D341Med (cell line): ENCODE results near the gene OBP2A.
A peak's percentile ranks its signal among the peaks of the same experiment; 100 is the strongest.
"Not testable (repeated sequence)": the region's sequence is repeated elsewhere in the genome, so short reads cannot be mapped to it uniquely, and the experiment has no call there.

ENCODE experiments used
- DNase-seq: peaks from one replicate; pipeline ENCODE4 v3.0.0; 2012; ENCODE audit warnings: low spot score

The OBP2A gene

DNA sequence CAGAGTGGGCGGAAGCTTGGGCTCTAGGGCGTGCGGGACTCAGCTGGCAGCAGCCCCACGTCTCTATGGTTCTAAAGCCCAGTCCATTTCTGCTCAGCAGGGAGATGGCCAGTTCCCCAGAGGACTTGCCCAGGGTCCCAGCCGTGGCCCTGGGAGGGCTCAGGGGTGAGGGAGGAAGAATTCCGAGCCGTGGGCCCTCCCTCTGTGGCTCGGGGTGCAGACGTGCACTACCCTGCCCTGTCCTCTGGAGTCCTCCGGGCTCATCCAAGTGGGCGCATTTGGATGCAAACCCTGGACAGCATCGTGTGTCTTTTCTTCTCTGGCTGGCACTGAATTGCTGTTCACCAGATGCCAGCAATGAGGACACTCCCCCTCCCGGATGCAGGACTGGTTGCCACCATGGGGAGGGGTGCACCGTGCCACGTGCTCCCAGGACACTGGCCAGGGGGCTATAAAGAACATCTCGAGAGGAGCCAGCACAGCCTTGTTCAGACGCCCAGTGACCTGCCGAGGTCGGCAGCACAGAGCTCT, at the start of gene OBP2A:
TSS of gene OBP2A (plus strand) at position 481 of the 531 bp plus-strand sequence. CDS start 55 bp downstream, outside the sequence.
- DNase-seq, result not testable (repeated sequence)

DNA sequence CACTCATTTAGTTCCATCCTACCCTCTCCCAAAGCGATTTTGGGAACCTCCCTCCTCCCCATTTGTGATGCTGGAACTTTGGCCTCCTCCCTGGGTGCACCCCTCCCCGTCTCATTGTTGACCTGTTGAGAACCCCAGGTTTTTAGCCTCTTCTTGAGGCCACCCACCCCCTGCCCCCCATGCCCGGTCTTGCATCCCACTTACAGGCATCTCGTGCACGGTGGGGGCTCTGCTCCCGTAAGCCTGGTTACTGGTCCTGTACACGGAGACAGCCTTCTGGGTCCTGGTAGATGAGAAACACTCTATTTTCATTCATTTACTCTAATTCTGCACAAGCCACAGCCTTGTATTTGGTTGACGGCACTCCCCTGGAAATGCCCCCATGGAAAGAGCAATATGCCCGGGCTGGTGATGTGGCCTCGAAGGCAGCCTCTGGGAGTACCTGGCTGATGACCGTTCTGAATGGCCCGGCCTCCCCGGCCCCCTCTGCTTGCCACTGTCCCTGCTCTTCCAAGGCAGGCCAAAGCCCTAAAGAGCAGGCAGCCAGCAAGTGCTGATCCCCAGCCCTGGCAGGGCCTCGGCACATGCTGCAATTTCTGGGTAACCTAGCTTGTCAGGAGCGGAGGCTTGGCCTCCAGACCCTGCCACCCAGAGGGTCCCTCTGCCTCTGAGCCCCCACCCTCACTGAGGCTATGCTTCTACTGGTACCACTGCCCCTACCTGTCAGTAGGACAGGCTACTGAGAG, 47.4 kb upstream of the OBP2A start:
- DNase-seq, result no peak

DNA sequence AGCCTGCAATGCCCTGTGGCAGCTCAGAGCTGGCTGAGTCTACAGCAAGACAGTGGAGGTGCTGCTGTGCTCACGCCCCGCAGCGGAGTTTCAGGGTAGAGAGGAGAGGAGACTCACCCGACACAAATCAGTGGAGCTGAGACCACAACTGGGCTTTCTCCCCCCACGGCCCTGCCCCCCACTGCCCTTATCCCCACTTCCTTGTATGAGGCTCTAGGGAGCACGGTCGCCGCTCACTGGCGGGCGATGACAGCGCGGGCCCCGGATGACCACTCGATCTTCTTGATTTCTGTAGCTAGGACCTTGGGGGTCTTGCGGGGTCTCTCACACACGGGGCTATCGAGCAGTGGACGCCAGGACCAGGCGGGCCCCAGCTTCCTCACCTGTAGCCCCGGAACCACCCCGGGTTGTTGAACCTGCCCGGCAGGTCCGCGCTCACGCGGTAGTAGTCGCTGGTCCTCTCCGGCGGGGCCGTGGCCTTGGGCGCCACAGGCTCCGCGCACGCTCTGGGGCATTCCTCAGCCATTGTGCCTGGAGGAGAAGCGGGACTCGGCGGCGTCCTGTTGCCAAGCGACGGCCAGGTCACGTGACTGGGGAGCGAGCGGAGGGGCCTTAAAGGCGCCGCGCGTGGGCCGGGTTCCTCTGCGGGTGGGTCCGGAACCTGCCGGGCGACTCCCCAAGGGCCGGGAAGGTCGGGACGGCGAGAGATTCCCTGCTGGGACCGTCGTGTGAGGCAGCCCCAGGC, 46.4 kb upstream of the OBP2A start:
- DNase-seq, result peak; percentile 93

DNA sequence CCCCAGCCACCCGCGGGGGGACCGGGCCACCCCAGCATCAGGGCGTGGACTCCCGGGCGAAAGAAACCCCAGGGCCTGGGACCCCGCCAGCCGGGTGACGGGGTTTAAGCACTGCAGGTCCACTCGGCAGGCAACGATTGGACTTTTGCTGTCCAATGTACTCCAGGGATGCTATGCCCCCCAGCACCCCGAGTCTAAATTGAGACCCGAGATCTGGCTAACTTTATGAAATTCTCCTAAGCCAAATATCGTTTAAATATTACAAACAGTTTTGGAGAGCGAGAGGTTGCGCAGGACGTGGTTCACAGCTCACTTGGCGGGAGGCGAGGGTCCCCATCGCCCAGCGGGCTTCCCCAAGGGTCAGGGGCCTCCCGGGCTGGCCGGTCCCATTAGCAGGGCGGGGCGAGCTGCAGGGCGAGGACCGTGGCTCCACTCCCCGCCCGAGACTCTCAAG, 45.8 kb upstream of the OBP2A start:
- DNase-seq, result no peak

DNA sequence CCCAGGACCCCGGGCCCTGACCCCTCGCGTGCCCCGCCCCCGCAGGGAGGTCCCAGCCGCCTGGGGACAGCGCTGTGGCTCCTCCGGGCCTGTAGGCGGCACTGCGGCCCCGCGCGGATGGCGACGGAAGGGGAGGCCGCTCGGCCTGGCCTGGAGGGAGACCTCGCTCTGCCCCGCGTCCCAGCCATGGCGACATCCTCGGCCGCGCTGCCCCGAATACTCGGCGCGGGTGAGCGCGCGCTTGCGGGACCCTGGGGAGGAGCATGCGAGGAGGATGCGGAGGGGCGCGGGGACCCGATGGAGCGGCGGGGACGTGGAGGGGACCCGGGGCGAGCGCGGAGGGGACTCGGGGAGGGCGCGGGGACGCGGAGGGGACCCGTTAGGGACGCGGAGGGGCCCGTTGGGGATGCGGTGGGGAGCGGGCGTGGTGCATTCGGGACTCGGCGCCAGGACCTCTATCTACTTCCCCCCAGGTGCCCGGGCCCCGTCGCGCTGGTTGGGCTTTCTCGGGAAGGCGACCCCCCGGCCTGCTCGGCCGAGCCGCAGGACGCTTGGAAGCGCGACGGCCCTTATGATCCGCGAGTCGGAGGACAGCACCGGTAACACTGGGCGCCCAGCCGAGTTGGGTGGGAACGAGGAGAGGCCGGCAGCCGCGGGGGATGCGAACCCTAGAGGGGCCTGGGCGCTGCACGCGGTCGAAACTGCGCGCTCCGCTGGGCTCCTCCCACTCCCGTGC, 45.2 kb upstream of the OBP2A start, which contains the start of gene MRPS2:
TSS of gene MRPS2 (plus strand) at position 158 of the 736 bp plus-strand sequence. CDS start at position 187, 29 bp downstream.
- peak; percentile 94 for DNase-seq

GRCh38 chr9:135501261-135502167, 44.4 kb upstream of the OBP2A start:
- peak; percentile 80 for DNase-seq

GRCh38 chr9:135502168-135502872, 43.6 kb upstream of the OBP2A start:
- no peak for DNase-seq

DNA sequence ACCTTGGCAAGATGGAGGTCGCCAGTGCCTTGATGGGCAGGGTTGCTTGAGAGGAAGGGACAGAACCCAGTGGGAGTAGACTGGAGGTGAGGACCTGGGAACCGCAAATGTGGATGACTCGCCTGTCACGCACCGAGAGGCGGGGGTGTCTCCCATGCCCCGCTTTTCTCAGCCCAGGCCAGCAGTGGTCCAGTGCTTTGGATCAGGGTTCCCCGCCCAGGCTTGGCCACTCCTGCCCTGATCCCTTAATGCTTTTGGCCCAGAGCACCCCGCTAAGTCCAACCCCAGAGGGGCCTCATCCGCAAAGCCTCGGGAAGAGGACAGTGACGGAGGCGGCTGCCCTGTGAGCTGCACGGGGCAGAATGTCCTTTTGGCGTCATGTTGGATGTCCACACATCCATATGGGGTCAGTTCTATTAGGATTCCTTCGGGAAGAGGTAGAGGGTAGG, 43.0 kb upstream of the OBP2A start:
- DNase-seq, result no peak

DNA sequence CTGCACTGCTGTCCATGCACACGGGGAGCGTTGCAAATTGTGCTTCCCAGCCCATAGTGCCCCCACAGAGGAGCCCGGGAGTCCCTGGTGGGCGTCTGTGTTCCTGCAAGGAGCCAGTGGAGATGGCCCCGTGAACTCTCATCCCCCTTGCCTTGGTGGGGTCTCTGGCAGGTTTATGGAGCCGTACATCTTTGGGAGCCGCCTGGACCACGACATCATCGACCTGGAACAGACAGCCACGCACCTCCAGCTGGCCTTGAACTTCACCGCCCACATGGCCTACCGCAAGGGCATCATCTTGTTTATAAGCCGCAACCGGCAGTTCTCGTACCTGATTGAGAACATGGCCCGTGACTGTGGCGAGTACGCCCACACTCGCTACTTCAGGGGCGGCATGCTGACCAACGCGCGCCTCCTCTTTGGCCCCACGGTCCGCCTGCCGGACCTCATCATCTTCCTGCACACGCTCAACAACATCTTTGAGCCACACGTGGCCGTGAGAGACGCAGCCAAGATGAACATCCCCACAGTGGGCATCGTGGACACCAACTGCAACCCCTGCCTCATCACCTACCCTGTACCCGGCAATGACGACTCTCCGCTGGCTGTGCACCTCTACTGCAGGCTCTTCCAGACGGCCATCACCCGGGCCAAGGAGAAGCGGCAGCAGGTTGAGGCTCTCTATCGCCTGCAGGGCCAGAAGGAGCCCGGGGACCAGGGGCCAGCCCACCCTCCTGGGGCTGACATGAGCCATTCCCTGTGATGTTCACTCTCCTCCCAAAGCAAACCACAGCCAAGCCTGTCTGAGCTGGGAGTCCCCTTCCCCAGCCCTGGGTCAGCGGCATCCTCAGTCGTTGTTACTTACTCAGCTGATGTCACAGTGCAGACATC, 42.3 kb upstream of the OBP2A start:
- no peak for DNase-seq

- DNase-seq, result peak; percentile 80
Measured at GRCh38 chr9:135504262-135505243, 41.4 kb upstream of the OBP2A start.

DNA sequence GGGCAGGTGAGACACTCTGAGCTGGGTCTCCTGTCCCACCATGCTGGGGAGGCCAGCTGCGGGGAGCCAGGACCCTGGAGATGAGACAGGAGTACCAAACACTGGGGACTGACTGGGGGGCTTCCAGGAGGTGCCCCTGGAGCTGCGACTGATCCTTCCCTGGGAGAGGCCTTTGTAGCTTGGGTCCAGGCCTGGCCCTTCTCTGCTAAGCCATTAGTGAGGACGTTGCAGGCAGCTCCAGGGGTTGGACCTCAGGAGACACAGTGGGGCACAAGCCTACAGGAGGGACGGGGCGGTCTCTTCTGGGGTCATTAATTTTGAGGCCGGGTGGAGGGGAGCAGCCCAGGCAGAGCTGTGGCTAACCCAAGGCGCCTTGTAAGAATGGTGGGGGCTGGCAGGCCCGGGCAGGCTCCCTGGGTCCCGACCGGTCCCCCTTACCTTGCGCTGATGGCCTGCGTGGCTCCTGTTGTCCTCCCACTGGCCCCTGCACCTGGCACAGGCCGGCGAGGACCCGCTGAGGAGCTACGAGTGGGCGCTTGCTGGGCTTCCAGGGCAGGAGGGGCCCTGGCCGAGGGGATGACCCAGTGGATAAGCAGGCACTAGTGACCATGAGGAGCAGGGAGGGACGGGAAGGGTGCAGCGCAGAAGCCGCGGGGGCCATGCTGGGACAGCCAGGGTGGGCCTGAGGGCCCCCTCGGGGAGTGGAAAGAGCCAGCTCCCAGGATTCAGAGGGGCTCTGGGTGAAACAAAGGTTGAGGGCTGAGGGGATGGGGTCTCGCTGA, 40.3 kb upstream of the OBP2A start:
- no peak for DNase-seq

DNA sequence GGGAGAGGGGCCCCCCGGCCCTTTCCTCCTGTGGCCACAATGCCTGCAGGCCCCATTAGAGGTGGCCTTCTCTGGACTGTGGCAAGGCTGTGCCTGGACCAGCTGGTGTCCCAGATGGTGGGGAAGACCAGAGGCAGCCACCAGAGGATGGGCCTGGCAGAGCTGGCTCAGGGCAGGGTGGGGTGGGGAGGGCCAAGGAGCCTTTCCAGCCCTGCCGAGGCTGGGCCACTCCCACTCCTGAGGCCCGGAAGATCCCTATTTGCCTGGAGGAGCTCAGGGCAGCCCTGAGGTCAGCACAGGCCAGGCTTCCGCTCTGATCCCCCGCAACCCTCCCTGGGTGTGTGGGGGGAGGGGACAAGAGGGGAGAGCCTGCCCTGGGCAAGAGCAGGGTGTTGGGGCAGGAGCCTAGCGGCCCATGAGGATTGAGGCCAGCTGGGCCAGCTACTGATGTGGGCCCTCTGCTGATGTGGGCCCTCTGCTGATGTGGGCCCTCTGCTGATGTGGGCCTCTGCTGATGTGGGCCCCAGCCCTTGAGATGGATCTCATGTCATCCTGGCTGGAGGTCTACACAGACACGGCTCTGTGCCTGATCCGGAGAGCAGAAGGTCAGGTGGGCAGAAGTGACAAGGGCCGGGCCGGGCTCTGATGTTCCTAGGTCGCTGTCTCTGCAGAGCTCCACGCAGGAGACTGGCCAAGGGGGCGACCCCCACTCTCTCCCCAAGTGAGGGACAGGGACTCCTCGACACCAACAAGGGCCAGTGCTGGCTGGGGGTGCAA, 39.4 kb upstream of the OBP2A start:
- no peak for DNase-seq

GRCh38 chr9:135507104-135508035, 38.6 kb upstream of the OBP2A start:
- no peak for DNase-seq

DNA sequence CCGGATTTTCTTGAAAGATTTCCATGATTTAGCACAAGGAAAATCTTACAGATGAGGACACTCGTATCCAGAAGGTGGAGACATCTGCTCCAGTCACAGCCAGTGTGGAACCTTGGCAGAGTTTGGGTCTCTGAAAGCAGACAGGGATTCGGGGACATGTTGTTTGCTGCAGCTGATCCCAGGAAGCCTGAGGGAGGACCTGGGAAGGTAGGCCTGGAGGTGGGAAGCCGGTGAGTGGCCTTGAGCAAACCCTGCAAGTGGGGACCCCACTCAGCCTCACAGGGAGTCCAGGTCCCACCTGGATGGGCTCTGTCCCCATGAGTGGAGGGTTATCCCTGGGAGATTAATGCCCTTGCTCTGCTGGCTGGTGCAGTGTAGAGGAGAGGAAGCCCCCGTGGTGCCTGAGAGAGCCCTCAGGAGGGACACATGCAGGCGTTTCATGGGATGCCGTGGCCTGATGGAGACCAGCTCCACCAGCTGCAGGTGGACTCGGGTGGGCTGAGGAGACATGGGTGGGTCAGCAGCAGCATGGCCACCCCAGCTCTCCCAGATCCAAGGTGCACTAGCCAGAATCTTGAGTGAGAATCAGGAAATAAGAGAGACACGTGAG, 37.6 kb upstream of the OBP2A start:
- no peak for DNase-seq

GRCh38 chr9:135509458-135509857, 36.5 kb upstream of the OBP2A start:
- no peak for DNase-seq
